Vagina (tissue), 2 donors: Measurements from ENCODE around the gene KIF27.

Experiments used
- POLR2A ChIP-seq, 2 donors: fragments of 450-650 bp; IDR thresholded peaks; one replicate each; pipeline ENCODE4 v1.6.1; 2017; ENCODE audit warnings: antibody characterized with exemption in 2 of 2, mild to moderate bottlenecking in 2 of 2, moderate library complexity in 2 of 2
- POLR2AphosphoS5 ChIP-seq, 2 donors: sonication (generic); formaldehyde crosslinking; IDR thresholded peaks; one replicate each; pipeline ENCODE4 v1.9.0; 2017; ENCODE audit warnings: antibody characterized with exemption in 2 of 2, mild to moderate bottlenecking in 2 of 2, low read depth in 1 of 2; ENCODE audit not compliant: insufficient read depth in 1 of 2
- TF ChIP-seq, protein P1 (sequence below), 3 experiments: fragments of 450-650 bp in 2 of 3; fragments of 200-600 bp in 1 of 3; sonication (generic) in 1 of 3; IDR thresholded peaks; one replicate each; pipeline ENCODE4 v1.5.1; 2017 to 2019; ENCODE audit warnings: antibody characterized with exemption in 3 of 3, mild to moderate bottlenecking in 2 of 3, moderate library complexity in 2 of 3

DNA sequence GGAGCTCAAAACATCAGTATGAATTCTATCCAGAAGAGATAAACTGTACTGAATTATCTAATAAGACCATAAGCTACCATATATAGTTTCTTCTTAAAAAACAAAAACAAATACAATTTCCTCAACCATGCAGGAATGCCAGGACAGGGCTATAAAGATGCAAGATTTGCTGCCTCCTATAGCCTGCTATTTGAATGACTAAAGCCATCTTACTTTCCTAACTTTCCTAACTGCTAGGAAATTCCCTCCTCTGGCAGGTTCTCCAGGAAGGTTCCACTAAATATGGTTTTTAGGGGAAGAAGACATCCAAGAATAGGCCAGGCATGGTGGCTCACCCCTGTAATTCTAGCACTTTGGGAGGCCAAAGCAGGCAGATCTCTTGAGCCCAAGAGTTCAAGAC is 15.1 kb downstream of the KIF27 start:
- TF ChIP-seq, protein P1, sequence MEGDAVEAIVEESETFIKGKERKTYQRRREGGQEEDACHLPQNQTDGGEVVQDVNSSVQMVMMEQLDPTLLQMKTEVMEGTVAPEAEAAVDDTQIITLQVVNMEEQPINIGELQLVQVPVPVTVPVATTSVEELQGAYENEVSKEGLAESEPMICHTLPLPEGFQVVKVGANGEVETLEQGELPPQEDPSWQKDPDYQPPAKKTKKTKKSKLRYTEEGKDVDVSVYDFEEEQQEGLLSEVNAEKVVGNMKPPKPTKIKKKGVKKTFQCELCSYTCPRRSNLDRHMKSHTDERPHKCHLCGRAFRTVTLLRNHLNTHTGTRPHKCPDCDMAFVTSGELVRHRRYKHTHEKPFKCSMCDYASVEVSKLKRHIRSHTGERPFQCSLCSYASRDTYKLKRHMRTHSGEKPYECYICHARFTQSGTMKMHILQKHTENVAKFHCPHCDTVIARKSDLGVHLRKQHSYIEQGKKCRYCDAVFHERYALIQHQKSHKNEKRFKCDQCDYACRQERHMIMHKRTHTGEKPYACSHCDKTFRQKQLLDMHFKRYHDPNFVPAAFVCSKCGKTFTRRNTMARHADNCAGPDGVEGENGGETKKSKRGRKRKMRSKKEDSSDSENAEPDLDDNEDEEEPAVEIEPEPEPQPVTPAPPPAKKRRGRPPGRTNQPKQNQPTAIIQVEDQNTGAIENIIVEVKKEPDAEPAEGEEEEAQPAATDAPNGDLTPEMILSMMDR (IDR thresholded peaks at IDR 0.05), result no peak
- no peak for TF ChIP-seq POLR2AphosphoS5 (IDR thresholded peaks at IDR 0.05; ENCODE audit: insufficient read depth in 1 of 2, low read depth in 1 of 2)
- no peak for TF ChIP-seq POLR2A (IDR thresholded peaks at IDR 0.05)
